HG03097 (cell line): Measurements from ENCODE around the gene LNPEP.

Source experiments
- ATAC-seq: cut with Tn5 transposase; IDR thresholded peaks from one replicate; pipeline ENCODE4 v1.9.1; 2021; ENCODE audit not compliant: unreplicated experiment, low FRiP score

The LNPEP gene

GRCh38 chr5:96935559-96936430 is at the start of gene LNPEP:
TSS of gene LNPEP (plus strand) at chr5:96936080. CDS start at chr5:96936156, 76 bp downstream.
- ATAC-seq, result peak; percentile 43

- ATAC-seq, result no peak
Observed at GRCh38 chr5:96893342-96893741, 42.5 kb upstream of the LNPEP start.

- no peak for ATAC-seq
Observed at GRCh38 chr5:96896276-96896675, 39.6 kb upstream of the LNPEP start.

DNA sequence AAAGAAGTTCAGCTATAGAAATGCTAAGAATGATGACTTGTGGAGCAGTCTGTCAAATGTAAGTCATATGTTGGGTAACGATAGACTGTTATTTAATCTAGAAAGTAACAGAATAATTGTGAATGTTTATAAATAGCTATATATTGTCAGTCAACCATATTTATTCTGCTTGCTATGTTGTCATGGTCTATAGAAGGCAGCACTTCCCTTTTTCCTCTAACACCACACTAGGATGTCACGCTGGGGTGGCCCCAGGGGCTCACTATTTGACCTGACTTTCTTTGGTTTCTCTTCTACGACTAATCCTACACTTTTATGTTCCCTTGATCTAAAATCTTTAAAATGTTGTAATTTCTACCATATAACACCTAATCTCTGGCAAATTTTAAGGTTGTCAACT is 39.1 kb upstream of the LNPEP start:
- ATAC-seq, result peak; percentile 77

DNA sequence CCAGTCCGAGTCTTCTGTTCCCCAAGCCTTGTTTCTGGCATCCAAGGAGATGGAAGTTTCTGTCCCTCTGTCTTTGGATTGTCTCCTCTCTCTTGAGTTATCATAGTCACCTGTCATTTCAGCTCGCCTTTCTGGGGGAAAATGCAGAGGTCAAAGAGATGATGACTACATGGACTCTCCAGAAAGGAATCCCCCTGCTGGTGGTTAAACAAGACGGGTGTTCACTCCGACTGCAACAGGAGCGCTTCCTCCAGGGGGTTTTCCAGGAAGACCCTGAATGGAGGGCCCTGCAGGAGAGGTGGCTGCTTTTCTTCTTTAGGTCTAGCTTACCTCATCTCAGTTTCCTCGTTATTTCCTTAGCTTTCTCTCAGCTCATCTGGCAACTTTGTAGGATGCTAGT is 34.5 kb upstream of the LNPEP start:
- ATAC-seq, result no peak

DNA sequence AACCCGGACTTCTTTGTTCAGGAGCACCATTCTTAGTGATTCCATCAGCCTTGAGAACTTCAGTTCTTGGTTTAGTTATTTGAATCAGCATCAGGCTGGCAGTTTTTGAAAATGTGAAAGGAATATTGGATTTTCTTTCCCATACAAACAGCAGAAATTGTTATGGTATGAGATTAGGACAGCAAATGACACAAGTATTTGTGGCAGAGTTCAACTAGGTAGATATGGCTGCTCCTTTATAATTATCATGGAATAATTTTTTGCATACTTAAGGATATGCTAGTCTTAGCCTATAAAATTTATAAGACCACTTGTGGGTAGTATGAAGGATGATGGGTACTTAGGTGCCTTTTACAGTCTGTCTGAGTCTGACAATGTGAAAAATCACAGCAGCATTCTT is 34.0 kb upstream of the LNPEP start:
- no peak for ATAC-seq

DNA sequence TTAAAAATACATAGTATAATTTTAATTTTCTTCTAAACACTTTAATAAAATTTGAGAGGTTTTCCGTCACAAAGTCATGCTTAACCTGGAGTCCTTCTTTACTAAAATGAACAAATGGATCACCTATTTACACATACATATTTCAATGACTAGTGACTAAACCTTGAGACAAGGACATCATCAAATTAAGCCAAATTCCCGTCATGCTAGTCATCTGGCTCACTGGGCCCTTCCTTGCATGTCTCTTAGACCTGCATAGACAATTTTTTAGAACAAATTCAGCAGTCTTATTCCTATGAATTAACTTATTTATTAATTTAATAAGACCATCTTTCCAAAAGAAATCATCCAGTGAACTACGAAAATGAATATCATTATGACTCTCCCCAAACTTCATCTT is 33.0 kb upstream of the LNPEP start:
- no peak for ATAC-seq

GRCh38 chr5:96903300-96903699 is 32.6 kb upstream of the LNPEP start:
- no peak for ATAC-seq

DNA sequence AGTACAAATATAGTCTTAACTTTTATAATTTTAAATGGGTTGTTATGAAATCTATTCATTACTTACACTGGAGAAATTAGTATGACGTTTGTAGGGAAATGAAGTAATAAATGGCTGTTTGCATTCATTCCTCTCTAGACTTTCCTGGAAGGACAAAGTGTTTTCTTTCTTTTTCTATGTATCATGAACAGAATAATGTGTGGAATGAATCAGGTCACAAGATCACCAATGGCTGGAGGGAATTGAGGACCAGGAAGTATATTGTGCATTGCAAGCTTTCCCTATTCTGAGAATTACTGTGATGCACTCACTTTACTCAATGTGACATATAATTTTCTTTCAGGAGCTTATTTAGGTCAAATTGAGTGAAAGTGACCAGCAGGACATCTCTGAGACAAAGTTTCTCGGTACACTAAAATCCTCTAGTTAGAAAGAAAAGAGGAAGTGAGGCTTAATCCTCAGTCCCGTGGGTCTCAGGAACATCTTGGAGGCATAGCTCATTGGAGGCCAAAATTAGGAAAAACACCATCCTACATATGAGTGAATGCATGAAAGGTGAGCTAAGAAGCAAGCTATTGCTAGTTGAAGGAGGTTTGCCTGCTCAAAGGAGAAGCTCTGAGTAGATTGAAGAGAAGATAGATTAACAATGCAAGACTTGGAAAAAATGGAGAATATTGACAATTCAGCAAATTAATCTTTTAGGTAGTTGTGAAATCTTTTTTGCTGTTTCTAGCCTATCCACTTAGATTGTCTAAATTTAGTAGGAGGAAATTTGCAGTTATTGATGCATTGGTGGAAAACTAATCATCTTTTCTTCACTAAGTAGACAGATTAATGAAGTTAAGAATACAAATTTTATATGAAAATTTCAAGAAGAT is 31.6 kb upstream of the LNPEP start:
- ATAC-seq, result no peak

GRCh38 chr5:96905864-96906263 is 30.0 kb upstream of the LNPEP start:
- no peak for ATAC-seq

DNA sequence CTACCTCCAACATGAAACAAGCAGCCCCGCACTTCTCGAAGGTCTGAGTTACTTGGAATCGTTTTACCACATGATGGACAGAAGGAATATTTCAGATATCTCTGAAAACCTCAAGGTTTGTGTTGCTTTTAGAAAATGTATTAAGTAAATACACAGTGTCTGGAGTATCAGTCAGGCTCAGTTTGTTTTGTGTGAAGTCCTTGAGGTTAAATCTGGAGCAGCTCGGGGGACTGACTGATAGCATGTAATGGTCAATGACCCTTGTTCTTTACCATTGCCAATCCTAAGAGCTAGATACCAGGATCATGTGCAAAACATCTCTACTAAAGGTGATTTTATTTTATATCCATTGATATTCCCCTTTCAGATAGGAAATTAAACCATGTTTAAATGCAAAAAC is 26.9 kb upstream of the LNPEP start:
- no peak for ATAC-seq

GRCh38 chr5:96909435-96909834 is 26.4 kb upstream of the LNPEP start:
- ATAC-seq, result no peak

- no peak for ATAC-seq
Observed at GRCh38 chr5:96911139-96911538, 24.7 kb upstream of the LNPEP start.

DNA sequence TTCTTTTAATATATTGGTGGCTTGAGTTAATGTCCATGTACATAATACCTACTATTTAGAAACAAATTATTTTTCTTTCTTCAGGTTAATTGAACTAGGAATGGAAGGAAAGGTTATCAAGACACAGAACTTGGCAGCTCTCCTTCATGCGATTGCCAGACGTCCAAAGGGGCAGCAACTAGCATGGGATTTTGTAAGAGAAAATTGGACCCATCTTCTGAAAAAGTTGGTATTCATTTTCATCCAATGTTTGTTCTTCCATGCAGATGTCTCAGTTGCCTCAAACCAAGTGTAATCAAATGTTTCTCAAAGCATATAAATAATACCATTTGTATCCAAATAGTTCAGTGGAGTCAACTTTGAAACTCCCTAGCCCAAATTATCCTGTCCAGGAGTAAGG is 22.6 kb upstream of the LNPEP start:
- ATAC-seq, result no peak

DNA sequence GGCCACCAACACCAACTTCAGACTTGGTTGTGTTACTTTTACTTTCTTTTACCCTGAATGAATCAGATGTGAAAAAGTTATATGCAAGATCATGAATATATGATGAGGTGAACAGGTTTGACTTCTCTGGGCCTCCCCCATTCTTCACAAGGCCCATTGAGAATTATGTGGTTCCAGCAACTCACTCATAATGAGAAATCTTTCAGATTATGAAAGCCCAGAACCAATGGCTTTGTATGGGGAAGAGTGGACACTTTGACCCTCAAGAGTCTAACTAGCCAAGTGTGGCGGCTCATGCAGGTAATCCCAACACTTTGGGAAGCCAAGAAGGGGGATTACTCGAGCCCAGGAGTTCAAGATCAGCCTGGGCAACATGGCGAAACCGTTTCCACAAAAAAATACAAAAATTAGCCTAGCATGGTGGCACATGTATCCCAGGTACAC is 16.1 kb upstream of the LNPEP start:
- peak; percentile 58 for ATAC-seq

DNA sequence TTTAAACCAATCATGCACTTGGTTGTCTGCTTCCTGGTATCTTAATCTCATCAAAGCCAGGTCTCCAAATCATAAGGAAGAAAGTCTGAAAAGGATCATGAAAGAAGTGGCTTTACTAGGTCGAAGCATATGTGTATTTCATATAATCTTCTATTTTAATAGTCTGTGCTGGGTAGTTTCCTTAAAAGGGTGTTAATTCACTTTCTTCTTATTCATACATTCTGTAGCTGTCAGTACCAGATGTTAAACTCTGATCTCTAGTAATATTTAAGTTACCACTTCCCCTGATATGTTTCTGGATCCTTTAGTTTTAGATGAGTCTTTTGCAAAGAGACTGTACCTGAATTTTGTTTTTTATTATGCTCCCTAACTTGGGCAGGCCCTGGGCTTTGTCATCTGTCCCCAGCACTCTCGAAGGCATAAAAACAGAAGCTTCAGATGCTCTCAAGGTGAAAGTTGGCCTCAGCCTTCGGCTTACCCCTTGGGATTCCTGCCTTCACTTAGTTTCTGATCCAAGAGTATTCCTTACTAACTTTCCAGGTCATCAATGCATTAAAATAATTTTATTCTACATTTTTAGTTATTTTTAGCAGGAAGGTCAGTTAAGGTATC is 15.0 kb upstream of the LNPEP start:
- ATAC-seq, result no peak

DNA sequence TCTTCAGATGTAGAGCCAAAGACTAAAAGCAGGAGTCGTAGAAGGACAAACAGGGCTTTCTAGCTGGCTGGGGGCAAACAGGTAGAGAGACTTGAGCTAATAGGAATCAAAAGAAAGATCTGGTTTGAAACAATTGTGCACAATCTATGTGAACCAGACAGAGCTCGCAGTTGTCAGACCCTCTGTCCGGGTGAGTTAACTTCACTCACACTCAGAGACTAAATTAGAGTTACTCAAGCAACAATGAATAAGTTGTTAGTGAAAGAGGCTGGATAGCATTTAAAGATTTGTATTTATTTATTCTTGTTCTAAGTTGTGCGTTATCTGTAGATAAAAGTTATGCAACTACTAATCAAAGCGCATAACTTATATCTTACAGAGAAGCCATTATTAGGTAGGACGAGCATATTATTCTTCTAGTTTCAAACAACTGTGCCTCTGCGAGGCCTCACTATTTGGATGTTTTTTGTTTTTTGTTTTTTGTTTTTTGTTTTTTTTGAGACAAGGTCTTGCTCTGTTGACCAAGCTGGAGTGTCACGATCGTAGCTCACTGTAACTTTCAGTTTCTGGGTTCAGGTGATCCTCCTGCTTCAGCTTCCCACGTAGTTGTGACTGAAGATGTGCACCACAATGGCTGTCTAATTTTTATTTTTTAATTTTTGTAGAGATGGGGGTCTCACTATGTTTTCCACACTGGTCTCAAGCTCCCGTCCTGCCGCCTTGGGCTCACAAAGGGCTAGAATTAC is 13.2 kb upstream of the LNPEP start:
- no peak for ATAC-seq

DNA sequence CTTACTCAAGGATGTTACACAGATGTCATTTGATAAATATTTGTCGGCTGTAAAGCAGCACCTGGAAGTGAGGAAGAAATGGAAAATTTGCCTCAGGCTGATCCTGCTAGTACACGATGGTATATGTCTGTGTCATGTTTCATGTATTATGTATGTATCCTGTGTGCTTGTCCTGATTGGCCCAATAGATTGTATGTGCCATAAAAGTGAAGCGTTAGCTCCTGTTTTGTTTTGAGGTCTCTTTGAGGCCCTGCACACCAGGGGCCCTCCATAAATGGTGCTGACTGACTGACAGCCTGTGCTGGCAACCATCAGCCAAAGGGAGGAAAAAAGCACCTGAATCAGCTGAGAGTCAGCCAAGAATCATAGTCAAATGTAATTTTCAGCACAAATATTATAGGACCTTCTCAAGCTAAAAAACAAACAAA is 11.8 kb upstream of the LNPEP start:
- no peak for ATAC-seq

DNA sequence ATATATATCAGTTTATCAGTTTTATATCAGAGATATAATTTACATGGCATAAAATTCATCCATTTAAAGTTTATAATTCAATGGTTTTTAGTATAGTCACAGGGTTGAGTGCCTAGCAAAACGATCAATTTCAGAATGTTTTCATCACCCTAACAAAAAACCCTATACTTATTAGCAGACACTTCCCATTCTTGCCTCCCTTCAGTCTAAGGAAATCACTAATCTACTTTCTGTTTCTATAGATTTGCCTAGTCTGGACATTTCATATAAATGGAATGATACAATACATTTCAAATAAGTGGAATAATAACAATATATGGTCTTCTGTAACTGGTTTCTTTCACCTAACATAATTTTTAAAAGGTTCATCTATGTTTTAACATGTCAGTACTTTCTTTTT is 9.6 kb upstream of the LNPEP start:
- no peak for ATAC-seq

GRCh38 chr5:96927008-96927407 is 8.9 kb upstream of the LNPEP start:
- no peak for ATAC-seq
